Spleen (tissue), 7 donors: ENCODE results near the gene NINJ1.
A peak's percentile ranks its signal among the peaks of the same experiment; 100 is the strongest.

ENCODE experiments used
- CTCF ChIP-seq, 11 experiments: fragments of 200-600 bp in 7 of 11; fragments of 450-650 bp in 4 of 11; sonication (generic) in 4 of 11; IDR thresholded peaks in 8 of 11; conservative IDR thresholded peaks in 3 of 11; 1 replicate in 7 of 11; 2 replicates in 4 of 11; pipeline versions ENCODE4 v1.4.0 to v1.8.0; 2016 to 2021; ENCODE audit warnings: antibody characterized with exemption in 11 of 11, inconsistent platforms in 4 of 11, mild to moderate bottlenecking in 1 of 11
- POLR2AphosphoS5 ChIP-seq, 3 donors: sonication (generic); formaldehyde crosslinking; IDR thresholded peaks; one replicate each; pipeline ENCODE4 v1.5.1; 2017; ENCODE audit warnings: antibody characterized with exemption in 3 of 3
- donor health status: DM: no; HTN: no; CAD: no; lungs with moderate emphysema.
- donor health status: DM: no; HTN: no; CAD: no.
- donor health status: DM: no; HTN: no; CAD: no.

DNA sequence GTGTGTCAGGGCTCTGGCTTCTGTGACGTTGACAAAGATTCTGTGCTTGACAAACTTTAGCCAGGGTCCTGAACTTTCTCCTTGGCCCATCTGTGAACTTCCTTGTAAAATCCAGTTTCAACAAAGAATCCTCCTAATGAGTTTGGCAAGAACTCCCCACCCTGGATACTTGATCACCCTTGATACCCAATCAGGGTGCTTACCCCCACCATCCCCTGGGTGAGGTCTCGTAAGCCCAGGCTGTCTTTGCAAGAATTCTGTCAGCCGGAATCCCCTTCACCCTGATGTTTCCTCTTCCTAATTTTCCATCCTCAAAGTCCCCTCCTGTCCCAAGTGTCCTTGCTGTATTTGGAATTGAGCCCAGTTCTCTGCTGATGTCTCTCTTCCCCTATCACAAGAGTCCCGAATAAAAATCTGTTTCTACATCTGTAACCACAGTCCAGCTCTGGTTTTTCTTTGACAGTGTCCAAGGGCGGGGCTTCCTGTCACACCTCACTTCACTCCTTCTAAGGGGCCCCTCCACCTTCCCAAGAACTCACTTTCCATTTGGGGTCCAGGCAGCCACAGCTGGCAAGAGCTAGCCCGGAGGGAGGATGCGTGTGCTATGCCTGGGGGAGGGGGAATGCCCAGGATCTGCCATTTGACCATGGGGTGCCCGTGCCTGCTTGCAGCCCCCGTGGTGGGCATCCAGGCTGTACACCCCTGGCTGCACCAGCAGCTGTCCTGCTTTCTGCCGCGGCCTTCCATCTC, 40.7 kb downstream of the NINJ1 start:
- TF ChIP-seq CTCF (IDR thresholded peaks at IDR 0.05 in 8 of 11, conservative IDR thresholded peaks at IDR 0.05 in 3 of 11) (no peak), POLR2AphosphoS5 (IDR thresholded peaks at IDR 0.05) (peak; percentile 2 to 32 (median 19))
